ENCODE measurements around the gene ABCB1. TPM values are rescaled to one million over a fixed set of nuclear protein-coding genes. Genes with fewer than 3 reads are reported as not detected.
A peak's percentile ranks its signal among the peaks of the same experiment; 100 is the strongest.

The ABCB1 gene
- total RNA-seq, 6 donors from 2014 or later: 2.2 to 14.1 (median 4.1) TPM

- no peak for ATAC-seq (ENCODE audit: low FRiP score in 2 of 2)
Observed at GRCh38 chr7:87615197-87615596, 14.5 kb upstream of the ABCB1 start.

GRCh38 chr7:87609916-87610315 lies 9.2 kb upstream of the ABCB1 start:
- Histone ChIP-seq H3K4me3 (no peak overlapping the region), H3K9me3 (no peaks in the 10 kb centered on the region), H3K36me3 (no peaks in the 10 kb centered on the region), H3K4me1 (no peaks in the 10 kb centered on the region), H3K27me3 (no peaks in the 10 kb centered on the region), H3K27ac (no peak overlapping the region)
- no peak for DNase-seq
- 74 to 77% methylated on average over 5 of the region's 5 CpGs for WGBS, 2 donors
- ATAC-seq (ENCODE audit: low FRiP score in 2 of 2): no peak
- TF ChIP-seq POLR2AphosphoS5 (IDR thresholded peaks at IDR 0.05): no peak
- TF ChIP-seq CTCF (IDR thresholded peaks at IDR 0.05): no peak
- no peak for TF ChIP-seq POLR2A (IDR thresholded peaks at IDR 0.05)
- TF ChIP-seq EP300 (IDR thresholded peaks at IDR 0.05): no peak

More at GRCh38 chr7:87615197-87615596, 14.5 kb upstream of the ABCB1 start:
- no peak for DNase-seq
- Histone ChIP-seq H3K4me3 (no peak overlapping the region), H3K27ac (no peak overlapping the region), H3K36me3 (no peaks in the 10 kb centered on the region), H3K4me1 (no peaks in the 10 kb centered on the region), H3K27me3 (no peaks in the 10 kb centered on the region), H3K9me3 (no peaks in the 10 kb centered on the region)
- TF ChIP-seq POLR2AphosphoS5 (IDR thresholded peaks at IDR 0.05) (no peak), CTCF (IDR thresholded peaks at IDR 0.05) (no peak), EP300 (IDR thresholded peaks at IDR 0.05) (no peak), POLR2A (IDR thresholded peaks at IDR 0.05) (no peak)
- 78 to 86% methylated on average over 1 of the region's 1 CpG for WGBS, 2 donors

- no peaks in the 10 kb centered on the region for H3K36me3 ChIP-seq
- no peaks in the 10 kb centered on the region for H3K4me1 ChIP-seq
- 51 to 59% methylated on average over 3 of the region's 3 CpGs for WGBS, 2 donors
- no peak for DNase-seq
- no peaks in the 10 kb centered on the region for H3K9me3 ChIP-seq
- H3K4me3 ChIP-seq: no peak overlapping the region
- TF ChIP-seq POLR2AphosphoS5 (IDR thresholded peaks at IDR 0.05): no peak
- no peak for TF ChIP-seq EP300 (IDR thresholded peaks at IDR 0.05)
- no peak for TF ChIP-seq POLR2A (IDR thresholded peaks at IDR 0.05)
- no peak for TF ChIP-seq CTCF (IDR thresholded peaks at IDR 0.05)
- no peaks in the 10 kb centered on the region for H3K27me3 ChIP-seq
- no peak for ATAC-seq (ENCODE audit: low FRiP score in 2 of 2)
- no peak overlapping the region for H3K27ac ChIP-seq
Observed at GRCh38 chr7:87608431-87608830, 7.7 kb upstream of the ABCB1 start.

GRCh38 chr7:87604264-87604663 lies 3.6 kb upstream of the ABCB1 start:
- Histone ChIP-seq H3K27me3 (peaks cover 0 to 4% (median 0%) of the 10 kb centered on the region in 4 donors), H3K9me3 (no peaks in the 10 kb centered on the region)
- no peak for TF ChIP-seq POLR2AphosphoS5 (IDR thresholded peaks at IDR 0.05)
- TF ChIP-seq CTCF (IDR thresholded peaks at IDR 0.05): no peak
- TF ChIP-seq POLR2A (IDR thresholded peaks at IDR 0.05): no peak
- no peak for TF ChIP-seq EP300 (IDR thresholded peaks at IDR 0.05)

GRCh38 chr7:87599336-87599735 lies 1.3 kb downstream of the ABCB1 start:
- peaks cover 0 to 13% (median 11%) of the 10 kb centered on the region in 4 donors for H3K4me1 ChIP-seq
- peaks cover 0 to 4% (median 0%) of the 10 kb centered on the region in 4 donors for H3K27me3 ChIP-seq
- H3K9me3 ChIP-seq: no peaks in the 10 kb centered on the region
- TF ChIP-seq POLR2A (IDR thresholded peaks at IDR 0.05) (peak in 1 of 4 donors; percentile 22), POLR2AphosphoS5 (IDR thresholded peaks at IDR 0.05) (no peak), CTCF (IDR thresholded peaks at IDR 0.05) (no peak), EP300 (IDR thresholded peaks at IDR 0.05) (no peak)
- WGBS, 2 donors: 33 to 52% methylated on average over 10 of the region's 10 CpGs
- ATAC-seq (ENCODE audit: low FRiP score in 2 of 2): peak in 1 of 2 donors; percentile 49
- peak overlapping the region in 2 of 4 donors; percentile 9 to 45 for H3K4me3 ChIP-seq
- no peak overlapping the region for H3K27ac ChIP-seq
- DNase-seq: peak in 1 of 2 donors; percentile 52
- H3K36me3 ChIP-seq: no peaks in the 10 kb centered on the region

More at GRCh38 chr7:87604264-87604663, 3.6 kb upstream of the ABCB1 start:
- DNase-seq (no peak), ATAC-seq (ENCODE audit: low FRiP score in 2 of 2) (no peak)
- 86 to 88% methylated on average over 1 of the region's 1 CpG for WGBS, 2 donors
- no peaks in the 10 kb centered on the region for H3K36me3 ChIP-seq
- H3K4me3 ChIP-seq: no peak overlapping the region
- no peak overlapping the region for H3K27ac ChIP-seq
- peaks cover 0 to 13% (median 11%) of the 10 kb centered on the region in 4 donors for H3K4me1 ChIP-seq
